Measurements from ENCODE around the gene SPATA31C1. TPM values are rescaled to one million over a fixed set of nuclear protein-coding genes. Genes with fewer than 3 reads are reported as not detected.

Gene SPATA31C1
- total RNA-seq, 1 donor from 2014 or later: not detected

GRCh38 chr9:87888501-87888900 lies 29.3 kb upstream of the SPATA31C1 start:
- Histone ChIP-seq H3K36me3 (ENCODE audit: control insufficient read depth, insufficient read depth, low read length) (no peaks in the 10 kb centered on the region), H3K27me3 (ENCODE audit: control insufficient read depth, insufficient read depth, low read length) (no peaks in the 10 kb centered on the region), H3K4me3 (ENCODE audit: low read depth, low read length) (no peak overlapping the region)
- FAIRE-seq: no peak
- no peak for TF ChIP-seq CTCF (IDR thresholded peaks at IDR 0.05; ENCODE audit: insufficient read depth, low read length, severe bottlenecking)
- no peak for DNase-seq (ENCODE audit: low read depth)

DNA sequence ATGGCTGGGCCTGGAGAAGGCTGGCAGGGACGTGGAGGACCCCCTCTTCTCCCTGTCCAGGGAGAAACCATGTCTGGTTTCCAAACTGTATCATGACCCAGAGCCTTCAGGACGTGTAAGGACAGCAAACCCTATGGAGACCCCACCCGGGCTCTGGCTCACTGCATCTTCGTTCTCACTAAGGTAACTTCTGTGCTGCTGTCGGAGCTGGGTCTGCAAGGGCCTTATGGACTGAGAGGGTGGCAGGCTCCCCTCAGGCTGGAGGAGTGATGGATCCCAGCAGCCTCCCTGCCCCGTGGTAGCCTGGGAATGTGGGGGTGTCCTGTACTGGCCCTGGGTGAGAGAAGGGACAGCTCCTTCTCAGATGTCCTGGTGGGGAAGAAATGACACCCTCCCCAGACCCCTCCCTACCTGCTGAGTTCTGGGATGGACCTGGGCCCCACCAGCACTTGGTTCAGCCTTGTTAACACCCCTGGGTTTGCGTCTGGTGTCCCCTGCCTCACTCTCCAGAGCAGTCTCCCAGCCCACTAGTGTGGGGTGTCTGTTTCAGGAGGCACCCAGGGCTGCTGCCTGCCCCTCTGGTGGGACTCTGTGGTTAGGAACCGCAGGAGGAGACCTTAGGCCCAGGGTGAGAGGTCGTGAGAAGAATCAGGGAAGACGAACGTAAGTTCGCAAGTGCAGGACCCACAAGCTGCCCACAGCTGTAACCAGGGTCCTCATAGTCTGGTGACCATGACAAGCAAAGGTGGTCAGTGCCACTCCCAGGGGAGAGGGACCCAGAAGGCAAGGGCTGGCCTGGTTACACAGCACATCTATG lies 28.5 kb upstream of the SPATA31C1 start:
- no peaks in the 10 kb centered on the region for H3K27me3 ChIP-seq (ENCODE audit: control insufficient read depth, insufficient read depth, low read length)
- FAIRE-seq: no peak

GRCh38 chr9:87889882-87890252 lies 27.9 kb upstream of the SPATA31C1 start:
- no peaks in the 10 kb centered on the region for H3K36me3 ChIP-seq (ENCODE audit: control insufficient read depth, insufficient read depth, low read length)
- no peak for TF ChIP-seq CTCF (IDR thresholded peaks at IDR 0.05; ENCODE audit: insufficient read depth, low read length, severe bottlenecking)
- no peak overlapping the region for H3K4me3 ChIP-seq (ENCODE audit: low read depth, low read length)
- H3K27me3 ChIP-seq (ENCODE audit: control insufficient read depth, insufficient read depth, low read length): no peaks in the 10 kb centered on the region
- FAIRE-seq (no peak), DNase-seq (ENCODE audit: low read depth) (no peak)

More for the DNA sequence above, 28.5 kb upstream of the SPATA31C1 start:
- TF ChIP-seq CTCF (IDR thresholded peaks at IDR 0.05; ENCODE audit: insufficient read depth, low read length, severe bottlenecking): no peak
- Histone ChIP-seq H3K4me3 (ENCODE audit: low read depth, low read length) (no peak overlapping the region), H3K36me3 (ENCODE audit: control insufficient read depth, insufficient read depth, low read length) (no peaks in the 10 kb centered on the region)
- no peak for DNase-seq (ENCODE audit: low read depth)

DNA sequence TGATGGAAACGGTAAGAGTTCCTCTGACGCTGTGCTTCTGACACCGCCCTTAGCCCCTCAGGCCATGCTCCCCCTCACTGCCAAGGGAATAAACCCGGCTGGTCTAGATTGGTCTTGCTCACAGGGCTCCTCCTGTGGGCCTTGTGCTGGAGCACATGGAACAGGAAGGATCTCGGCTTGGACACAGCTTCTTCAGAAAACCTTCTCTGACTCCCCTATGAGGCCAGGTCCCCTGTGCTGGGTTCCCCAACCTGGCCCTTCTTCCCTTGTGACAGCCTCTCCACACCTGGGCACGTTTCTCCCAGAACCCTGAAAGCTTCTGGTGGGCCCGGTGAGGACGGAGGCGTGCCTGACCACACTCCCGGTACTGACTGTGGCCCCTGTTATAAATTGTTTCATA lies 26.9 kb upstream of the SPATA31C1 start:
- FAIRE-seq (no peak), DNase-seq (ENCODE audit: low read depth) (no peak)
- H3K4me3 ChIP-seq (ENCODE audit: low read depth, low read length): no peak overlapping the region
- H3K36me3 ChIP-seq (ENCODE audit: control insufficient read depth, insufficient read depth, low read length): no peaks in the 10 kb centered on the region
- no peaks in the 10 kb centered on the region for H3K27me3 ChIP-seq (ENCODE audit: control insufficient read depth, insufficient read depth, low read length)
- no peak for TF ChIP-seq CTCF (IDR thresholded peaks at IDR 0.05; ENCODE audit: insufficient read depth, low read length, severe bottlenecking)

- H3K36me3 ChIP-seq (ENCODE audit: control insufficient read depth, insufficient read depth, low read length): no peaks in the 10 kb centered on the region
- FAIRE-seq (no peak), DNase-seq (ENCODE audit: low read depth) (no peak)
- no peak overlapping the region for H3K4me3 ChIP-seq (ENCODE audit: low read depth, low read length)
- TF ChIP-seq CTCF (IDR thresholded peaks at IDR 0.05; ENCODE audit: insufficient read depth, low read length, severe bottlenecking): no peak
- no peaks in the 10 kb centered on the region for H3K27me3 ChIP-seq (ENCODE audit: control insufficient read depth, insufficient read depth, low read length)
Measured at GRCh38 chr9:87891754-87892153, 26.0 kb upstream of the SPATA31C1 start.

DNA sequence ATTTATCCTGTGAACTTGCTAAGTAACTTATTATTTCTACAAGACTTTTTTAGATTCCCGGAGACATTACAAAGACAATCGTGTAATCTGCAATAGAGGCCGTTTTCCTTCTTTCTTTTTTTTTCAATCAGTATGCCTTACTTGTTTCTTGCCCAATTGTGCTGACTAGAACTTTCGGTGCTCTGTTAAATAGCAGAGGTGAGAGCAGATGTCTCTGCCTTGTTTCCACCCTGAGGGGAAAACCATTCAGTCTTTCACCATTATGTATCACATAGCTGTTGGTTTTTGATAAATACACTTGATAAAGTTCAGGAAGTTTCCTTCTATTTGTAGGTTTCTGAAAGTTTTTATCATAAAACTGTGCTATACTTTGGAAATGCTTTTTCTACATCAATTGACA lies 24.8 kb upstream of the SPATA31C1 start:
- Histone ChIP-seq H3K4me3 (ENCODE audit: low read depth, low read length) (no peak overlapping the region), H3K36me3 (ENCODE audit: control insufficient read depth, insufficient read depth, low read length) (no peaks in the 10 kb centered on the region), H3K27me3 (ENCODE audit: control insufficient read depth, insufficient read depth, low read length) (no peaks in the 10 kb centered on the region)
- TF ChIP-seq CTCF (IDR thresholded peaks at IDR 0.05; ENCODE audit: insufficient read depth, low read length, severe bottlenecking): no peak
- FAIRE-seq (no peak), DNase-seq (ENCODE audit: low read depth) (no peak)
